Right lung (tissue), 5 donors: Measurements from ENCODE around the gene DNM1L. TPM values are rescaled to one million over a fixed set of nuclear protein-coding genes. Genes with fewer than 3 reads are reported as not detected.
"Not testable (repeated sequence)": the region's sequence is repeated elsewhere in the genome, so short reads cannot be mapped to it uniquely, and the experiment has no call there.

Source experiments
- DNase-seq, 2 donors: peaks; one replicate each; pipeline ENCODE4 v3.0.0-alpha.2; 2013
- polyA plus RNA-seq, 5 donors: library from polyadenylated mRNA; unstranded; fragments of 120-200 nt; gene quantifications; one replicate each; pipeline versions ENCODE4 v1.2.1 to v1.2.3, GENCODE V29; 2013; ENCODE audit warnings: inconsistent platforms in 1 of 5, low replicate concordance in 1 of 5; ENCODE audit not compliant: insufficient read length in 5 of 5, insufficient read depth in 1 of 5

The DNM1L gene
- polyA plus RNA-seq, 5 donors: 87.5 to 131 (median 112) TPM

DNA sequence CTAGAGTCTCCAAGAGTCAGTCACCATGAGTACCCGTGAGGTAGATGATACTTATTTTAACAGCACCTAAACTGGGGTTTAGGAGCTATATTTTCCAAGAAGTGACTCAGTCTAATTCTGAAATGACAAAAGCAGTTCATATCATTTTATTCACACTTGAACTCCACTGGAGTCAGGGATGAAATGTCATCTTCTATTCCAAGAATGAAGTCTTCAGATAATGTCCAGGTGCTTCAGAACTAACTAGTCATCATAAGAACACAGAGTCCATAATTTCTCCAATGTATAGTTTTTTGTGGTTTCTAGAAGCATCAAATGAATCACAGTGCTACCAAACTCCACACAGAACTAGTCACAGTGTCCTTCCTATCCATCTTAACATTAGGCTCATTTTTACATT is 13.3 kb downstream of the DNM1L start:
- DNase-seq: no peak

- DNase-seq: no peak
These were observed 13.9 kb downstream of the DNM1L start for GRCh38 chr12:32693036-32693435.

GRCh38 chr12:32695787-32696186 is 16.7 kb downstream of the DNM1L start:
- DNase-seq: no peak

DNA sequence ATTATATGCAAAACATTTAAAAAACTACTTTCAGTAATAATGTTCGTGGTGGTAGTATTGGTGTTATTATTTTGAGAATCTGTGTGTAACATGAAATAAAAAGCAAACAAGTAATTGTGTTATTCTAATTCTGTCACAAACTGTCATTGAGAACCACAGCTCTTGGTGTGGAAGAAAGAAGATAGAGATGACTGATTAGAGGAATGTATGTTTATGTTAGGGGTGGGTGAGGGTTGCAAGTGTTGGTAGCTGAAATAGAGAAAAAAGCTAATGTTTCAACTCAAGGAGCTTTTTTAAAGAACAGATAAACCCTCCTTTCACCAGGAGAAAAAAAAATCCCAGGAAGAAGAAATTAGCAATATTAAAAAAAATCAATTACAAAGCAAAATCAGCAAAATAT is 18.3 kb downstream of the DNM1L start:
- DNase-seq: no peak

DNA sequence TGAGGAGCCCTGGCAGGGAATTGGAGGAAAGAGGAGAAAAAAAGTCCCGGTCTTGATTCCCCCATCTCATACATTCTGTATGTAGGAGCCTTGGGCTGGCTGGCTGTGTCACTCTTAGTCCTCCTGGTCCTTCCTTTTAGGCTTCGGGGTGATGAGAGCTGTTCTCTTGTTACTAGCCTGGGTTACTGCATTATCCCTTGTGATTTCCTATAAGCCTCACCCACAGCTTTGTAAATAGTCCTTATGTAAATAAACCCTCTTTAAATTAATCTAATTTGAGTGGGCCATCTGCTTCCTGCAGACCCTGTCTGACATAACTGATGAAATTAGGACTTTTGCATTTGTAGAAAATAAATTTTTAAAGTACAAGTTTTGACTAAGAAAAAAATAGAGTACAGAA is 19.2 kb downstream of the DNM1L start:
- DNase-seq: no peak

DNA sequence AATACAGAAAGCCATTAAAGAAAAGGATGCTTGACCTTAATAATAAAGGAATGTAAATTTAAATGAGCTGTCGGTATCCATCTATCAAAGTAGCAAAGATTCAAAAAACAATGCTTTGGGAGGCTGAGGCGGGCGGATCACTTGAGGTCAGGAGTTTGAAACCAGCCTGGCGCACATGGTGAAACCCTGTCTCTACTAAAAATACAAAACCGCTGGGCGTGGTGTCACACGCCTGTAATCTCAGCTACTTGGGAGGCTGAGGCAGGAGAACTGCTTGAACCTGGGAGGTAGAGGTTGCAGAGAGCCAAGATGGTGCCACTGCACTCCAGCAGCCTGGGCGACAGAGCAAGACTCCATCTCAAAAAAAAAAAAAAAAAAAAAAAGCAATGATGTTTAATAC is 20.3 kb downstream of the DNM1L start:
- DNase-seq: not testable (repeated sequence)

DNA sequence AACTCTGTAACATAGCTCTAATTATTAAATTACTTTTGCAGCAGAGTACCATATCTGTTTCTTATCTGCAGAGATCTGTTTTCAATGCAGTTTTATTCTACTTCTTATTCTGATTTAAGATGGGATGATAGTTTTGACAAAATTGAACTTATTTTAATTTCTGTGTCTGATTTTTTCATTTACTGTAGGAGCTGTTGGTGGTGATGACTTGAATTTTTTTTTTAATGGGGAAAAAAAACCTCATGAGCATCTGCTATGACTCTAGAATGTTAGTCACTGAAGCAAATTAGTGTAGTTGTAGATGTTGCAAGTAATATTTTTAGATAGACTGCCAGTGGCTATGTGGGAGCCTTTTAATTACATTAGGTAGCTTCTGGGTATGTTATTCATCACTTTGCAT is 23.4 kb downstream of the DNM1L start:
- DNase-seq: no peak

- no peak for DNase-seq
These were observed 23.8 kb downstream of the DNM1L start for GRCh38 chr12:32702946-32703345.

DNA sequence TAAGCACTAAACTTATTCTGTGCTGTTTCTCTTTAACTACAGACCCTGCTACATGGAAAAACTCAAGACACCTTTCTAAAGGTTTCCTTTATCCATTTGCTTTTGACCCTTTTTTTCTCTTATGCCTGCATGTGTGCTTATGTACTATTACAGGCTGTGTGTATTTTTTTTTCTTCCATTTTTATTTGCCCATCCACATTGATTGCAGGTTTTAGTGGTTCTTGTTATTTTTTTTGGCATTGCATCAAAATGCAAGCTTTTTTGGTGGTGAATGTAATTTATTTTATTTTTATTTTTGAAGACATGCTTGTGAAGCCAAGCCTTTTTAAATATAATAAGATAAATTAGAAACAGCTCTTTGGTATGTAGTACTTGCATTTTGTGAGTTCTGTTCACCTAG is 26.7 kb downstream of the DNM1L start:
- DNase-seq: no peak

DNA sequence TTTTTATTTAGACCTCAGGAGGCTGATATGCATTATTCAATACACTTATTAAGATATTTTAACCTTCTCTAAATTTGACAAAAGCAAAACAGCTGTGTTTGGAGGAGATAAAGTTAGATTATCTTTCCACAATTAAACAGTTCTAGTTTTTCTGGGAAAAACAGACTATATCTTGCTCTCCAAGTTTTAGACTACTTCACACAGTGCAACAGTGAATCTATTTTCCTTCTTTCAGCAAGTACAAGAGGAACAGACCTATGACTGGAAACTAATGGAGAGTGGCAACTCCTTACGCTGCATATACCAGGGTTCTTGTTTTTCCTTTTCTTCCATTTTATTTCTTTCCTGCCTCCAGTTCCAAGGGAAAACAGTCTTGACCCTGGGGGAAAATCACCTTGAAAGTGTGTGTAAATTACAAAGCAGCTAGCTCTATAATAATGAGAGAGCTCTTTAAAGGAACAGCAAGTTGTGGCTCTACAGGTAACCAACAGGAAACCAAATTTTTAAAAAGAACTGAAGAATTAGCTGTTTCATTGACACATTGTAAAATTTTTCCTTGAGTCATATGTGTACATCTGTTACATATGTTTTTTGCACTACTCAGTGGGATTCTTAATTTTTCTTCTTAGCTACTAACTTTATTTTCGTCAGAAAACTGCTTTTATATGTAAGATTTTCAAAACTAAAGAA is 27.4 kb downstream of the DNM1L start:
- no peak for DNase-seq

DNA sequence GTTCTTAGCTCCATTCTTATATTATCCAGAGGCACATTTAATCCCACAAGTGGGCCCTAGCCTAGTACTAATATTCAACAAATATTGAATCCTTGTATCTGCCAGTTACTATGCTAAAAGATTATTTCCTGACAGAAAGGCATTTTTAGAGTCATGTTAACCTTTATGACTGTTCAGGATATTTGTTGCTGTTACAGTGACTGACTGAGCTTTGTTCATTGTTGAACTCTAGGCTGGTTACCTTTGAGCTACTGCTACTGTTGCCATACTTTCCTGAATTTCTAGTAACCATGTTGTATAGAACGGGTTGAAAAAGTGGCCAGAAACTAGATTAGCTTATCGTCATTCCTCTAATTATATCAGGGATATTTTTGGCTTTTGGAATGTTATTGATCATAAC is 29.8 kb downstream of the DNM1L start:
- DNase-seq: no peak

DNA sequence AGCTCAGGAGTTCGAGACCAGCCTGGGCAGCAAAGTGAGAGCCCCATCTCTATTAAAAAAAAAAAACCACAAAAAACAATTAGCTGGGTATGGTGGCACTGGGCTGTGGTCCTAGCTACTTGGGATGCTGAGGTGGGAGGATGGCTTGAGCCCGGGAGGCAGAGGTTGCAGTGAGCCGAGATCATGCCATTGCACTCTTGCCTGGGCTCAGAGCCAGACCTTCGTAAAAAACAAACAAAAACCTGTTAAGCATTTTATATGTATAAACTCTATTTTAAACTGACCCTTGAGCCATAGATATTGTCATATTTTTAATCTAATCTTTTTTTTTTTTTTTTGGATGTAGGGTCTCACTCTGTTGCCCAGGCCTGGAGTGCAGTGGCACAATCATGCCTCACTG is 35.7 kb downstream of the DNM1L start:
- no peak for DNase-seq

DNA sequence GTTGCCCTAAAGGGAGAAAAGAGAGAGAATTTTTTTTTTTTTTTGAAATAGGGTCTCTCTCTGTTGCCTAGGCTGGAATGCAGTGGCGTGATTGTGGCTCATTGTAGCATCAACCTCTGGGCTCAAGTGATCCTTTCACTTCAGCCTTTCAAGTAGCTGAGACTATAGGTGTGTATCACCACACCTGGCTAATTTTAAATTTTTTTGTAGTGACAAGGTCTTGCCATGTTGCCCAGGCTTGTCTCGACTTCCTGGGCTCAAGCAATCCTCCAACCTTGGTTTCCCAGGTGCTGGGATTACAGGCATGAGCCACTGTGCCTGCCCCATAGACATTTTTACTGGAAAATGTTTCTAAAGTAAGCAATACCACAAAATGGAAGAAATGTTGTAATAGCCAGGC is 39.8 kb downstream of the DNM1L start:
- no peak for DNase-seq

- not testable (repeated sequence) for DNase-seq
These were observed 46.2 kb downstream of the DNM1L start for GRCh38 chr12:32725308-32725707.

- no peak for DNase-seq
These were observed 47.2 kb downstream of the DNM1L start for GRCh38 chr12:32726286-32726685.

- DNase-seq: no peak
These were observed 48.1 kb downstream of the DNM1L start for GRCh38 chr12:32727237-32727636.

GRCh38 chr12:32734952-32735351 is 55.9 kb downstream of the DNM1L start:
- no peak for DNase-seq

GRCh38 chr12:32736445-32736844 is 57.3 kb downstream of the DNM1L start:
- no peak for DNase-seq

DNA sequence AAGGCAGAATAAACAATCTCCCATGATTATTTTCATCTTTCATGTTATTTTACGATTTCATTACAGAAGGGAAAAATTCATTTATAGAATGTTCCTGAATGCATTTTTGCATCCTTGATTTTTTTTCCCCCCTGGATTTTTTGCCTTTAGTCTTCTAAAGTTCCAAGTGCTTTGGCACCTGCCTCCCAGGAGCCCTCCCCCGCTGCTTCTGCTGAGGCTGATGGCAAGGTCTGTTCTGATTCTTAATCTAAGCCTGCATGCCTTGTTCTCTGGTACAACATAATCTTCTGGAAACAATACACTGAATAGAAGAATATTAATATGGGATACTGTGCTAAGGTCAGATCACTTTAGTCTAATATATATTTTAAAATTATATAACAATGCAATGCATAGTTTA is 58.6 kb downstream of the DNM1L start:
- no peak for DNase-seq

GRCh38 chr12:32739279-32739678 is 60.2 kb downstream of the DNM1L start:
- DNase-seq: no peak

- DNase-seq: no peak
These were observed 63.0 kb downstream of the DNM1L start for GRCh38 chr12:32742133-32742532.

DNA sequence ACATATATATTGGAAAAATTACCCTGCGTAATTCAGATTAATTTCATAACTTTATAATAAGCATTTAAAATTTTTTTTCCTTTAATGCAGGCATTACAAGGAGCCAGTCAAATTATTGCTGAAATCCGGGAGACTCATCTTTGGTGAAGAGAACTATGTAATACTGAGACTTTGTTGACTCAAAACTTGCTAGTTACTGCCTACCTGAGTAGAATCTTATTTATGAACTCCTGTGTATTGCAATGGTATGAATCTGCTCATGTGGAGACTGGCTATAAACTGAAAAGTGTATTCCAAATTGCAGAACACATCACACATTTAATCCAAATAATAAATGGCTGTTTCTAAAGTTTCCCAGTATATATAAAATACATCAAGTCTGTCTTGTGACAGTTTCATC is 64.2 kb downstream of the DNM1L start:
- no peak for DNase-seq

GRCh38 chr12:32753605-32754004 is 74.5 kb downstream of the DNM1L start:
- no peak for DNase-seq

DNA sequence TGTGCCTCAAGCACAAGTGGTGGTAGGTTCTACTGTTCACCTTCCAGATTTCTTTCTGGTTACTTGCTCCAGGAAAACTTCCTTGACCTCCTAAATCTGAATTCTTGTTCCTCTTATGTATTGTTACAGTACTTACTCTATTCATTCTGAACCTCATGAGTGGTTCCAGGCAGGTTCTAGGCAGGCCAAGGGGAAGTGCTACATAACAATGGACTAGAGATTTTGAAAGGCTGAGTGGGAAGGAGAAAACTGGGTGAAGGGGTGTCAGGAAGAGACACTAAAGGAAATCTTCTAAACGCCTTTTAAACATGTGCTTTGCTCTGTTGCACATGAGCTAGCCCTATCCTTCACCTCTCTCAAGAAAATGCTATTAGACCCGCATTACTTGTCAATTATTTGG is 75.0 kb downstream of the DNM1L start:
- DNase-seq: no peak
